ENCODE data around the gene SCAMP4.

SCAMP4 gene

GRCh38 chr19:1933942-1934341, 28.7 kb downstream of the SCAMP4 start:
- DNase-seq (ENCODE audit: low read depth), result no peak
- H3K4me3 ChIP-seq (ENCODE audit: low read depth, low read length), result no peak overlapping the region
- in situ Hi-C loops (cut with HindIII; ENCODE audit: low sequenced_read_pairs), result no loop called here
- TF ChIP-seq CTCF (IDR thresholded peaks at IDR 0.05; ENCODE audit: low read depth, low read length, missing control alignments), result no peak

GRCh38 chr19:1935484-1936208, 30.4 kb downstream of the SCAMP4 start:
- in situ Hi-C loops (cut with HindIII; ENCODE audit: low sequenced_read_pairs), result loop anchor here (5.0 kb wide), 1 partner anchor 57 kb away; no protein-coding TSS in a partner anchor
- DNase-seq (ENCODE audit: low read depth), result no peak
- H3K4me3 ChIP-seq (ENCODE audit: low read depth, low read length), result no peak overlapping the region
- no peak for TF ChIP-seq CTCF (IDR thresholded peaks at IDR 0.05; ENCODE audit: low read depth, low read length, missing control alignments)

- TF ChIP-seq CTCF (IDR thresholded peaks at IDR 0.05; ENCODE audit: low read depth, low read length, missing control alignments), result no peak
- in situ Hi-C loops (cut with HindIII; ENCODE audit: low sequenced_read_pairs), result loop anchor here (5.0 kb wide), 1 partner anchor 56 kb away; no protein-coding TSS in a partner anchor
- no peak overlapping the region for H3K4me3 ChIP-seq (ENCODE audit: low read depth, low read length)
- no peak for DNase-seq (ENCODE audit: low read depth)
These were observed 31.2 kb downstream of the SCAMP4 start for GRCh38 chr19:1936430-1936829.

GRCh38 chr19:1936916-1937610, 31.9 kb downstream of the SCAMP4 start:
- in situ Hi-C loops (cut with HindIII; ENCODE audit: low sequenced_read_pairs), result loop anchor here (5.0 kb wide), 1 partner anchor 55 kb away; no protein-coding TSS in a partner anchor
- no peak for TF ChIP-seq CTCF (IDR thresholded peaks at IDR 0.05; ENCODE audit: low read depth, low read length, missing control alignments)
- no peak overlapping the region for H3K4me3 ChIP-seq (ENCODE audit: low read depth, low read length)
- DNase-seq (ENCODE audit: low read depth), result no peak

- no peak for TF ChIP-seq CTCF (IDR thresholded peaks at IDR 0.05; ENCODE audit: low read depth, low read length, missing control alignments)
- in situ Hi-C loops (cut with HindIII; ENCODE audit: low sequenced_read_pairs), result loop anchor here (5.0 kb wide), 1 partner anchor 54 kb away; no protein-coding TSS in a partner anchor
- no peak for DNase-seq (ENCODE audit: low read depth)
- H3K4me3 ChIP-seq (ENCODE audit: low read depth, low read length), result no peak overlapping the region
These were observed 32.9 kb downstream of the SCAMP4 start for GRCh38 chr19:1938071-1938470.

- DNase-seq (ENCODE audit: low read depth), result no peak
- H3K4me3 ChIP-seq (ENCODE audit: low read depth, low read length), result peak within 1 kb of the TSS; percentile 75
- no peak for TF ChIP-seq CTCF (IDR thresholded peaks at IDR 0.05; ENCODE audit: low read depth, low read length, missing control alignments)
- in situ Hi-C loops (cut with HindIII; ENCODE audit: low sequenced_read_pairs), result no loop called here
These were observed 36.2 kb downstream of the SCAMP4 start, which contains the start of gene CSNK1G2 for GRCh38 chr19:1941146-1942077. Gene CSNK1G2 (plus strand): TSS chr19:1941172. CDS start chr19:1969773, 28,601 bp downstream.

Data from astrocyte of the cerebellum (primary cell).